Brain microvascular endothelial cell (primary cell): ENCODE measurements around the gene AHNAK2.

Experiments used
- DNase-seq: peaks from one replicate; pipeline ENCODE4 v3.0.0-alpha.2; 2020
- H3K27ac ChIP-seq: fragments of 250-450 bp; sonication (Bioruptor Pico); 2 replicates; pipeline ENCODE4 v1.5.1; 2020; ENCODE audit warnings: mild to moderate bottlenecking, moderate library complexity
- H3K27me3 ChIP-seq: fragments of 250-450 bp; sonication (Bioruptor Pico); replicated peaks from 2 replicates; pipeline ENCODE4 v1.5.1; 2020; ENCODE audit warnings: mild to moderate bottlenecking
- H3K36me3 ChIP-seq: fragments of 250-450 bp; sonication (Bioruptor Pico); replicated peaks from 2 replicates; pipeline ENCODE4 v1.5.1; 2020; ENCODE audit warnings: mild to moderate bottlenecking
- H3K4me3 ChIP-seq: 2 replicates; pipeline ENCODE4 v1.5.1; 2011; ENCODE audit warnings: low read depth, mild to moderate bottlenecking, control low read depth, low read length, moderate library complexity
- in situ Hi-C: cut with HindIII; loops from 2 replicates; pipeline ENCODE4 v1.10.0; 2017; ENCODE audit warnings: low sequenced_read_pairs, low pct_ligation_motif_present
- TF ChIP-seq, protein P1 (sequence below): IDR thresholded peaks from 2 replicates; pipeline ENCODE4 v1.5.1; 2011; ENCODE audit warnings: low read depth, mild to moderate bottlenecking, moderate library complexity, low read length, control low read depth, inconsistent platforms; ENCODE audit errors: missing control alignments

AHNAK2 gene

GRCh38 chr14:104982548-104983230 lies 4.5 kb upstream of the AHNAK2 start:
- Histone ChIP-seq H3K27me3 (no peaks in the 10 kb centered on the region), H3K36me3 (no peaks in the 10 kb centered on the region), H3K27ac (no peak overlapping the region), H3K4me3 (no peak overlapping the region)
- TF ChIP-seq, protein P1, sequence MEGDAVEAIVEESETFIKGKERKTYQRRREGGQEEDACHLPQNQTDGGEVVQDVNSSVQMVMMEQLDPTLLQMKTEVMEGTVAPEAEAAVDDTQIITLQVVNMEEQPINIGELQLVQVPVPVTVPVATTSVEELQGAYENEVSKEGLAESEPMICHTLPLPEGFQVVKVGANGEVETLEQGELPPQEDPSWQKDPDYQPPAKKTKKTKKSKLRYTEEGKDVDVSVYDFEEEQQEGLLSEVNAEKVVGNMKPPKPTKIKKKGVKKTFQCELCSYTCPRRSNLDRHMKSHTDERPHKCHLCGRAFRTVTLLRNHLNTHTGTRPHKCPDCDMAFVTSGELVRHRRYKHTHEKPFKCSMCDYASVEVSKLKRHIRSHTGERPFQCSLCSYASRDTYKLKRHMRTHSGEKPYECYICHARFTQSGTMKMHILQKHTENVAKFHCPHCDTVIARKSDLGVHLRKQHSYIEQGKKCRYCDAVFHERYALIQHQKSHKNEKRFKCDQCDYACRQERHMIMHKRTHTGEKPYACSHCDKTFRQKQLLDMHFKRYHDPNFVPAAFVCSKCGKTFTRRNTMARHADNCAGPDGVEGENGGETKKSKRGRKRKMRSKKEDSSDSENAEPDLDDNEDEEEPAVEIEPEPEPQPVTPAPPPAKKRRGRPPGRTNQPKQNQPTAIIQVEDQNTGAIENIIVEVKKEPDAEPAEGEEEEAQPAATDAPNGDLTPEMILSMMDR = no peak
- in situ Hi-C loops = no loop called here
- DNase-seq = no peak

- DNase-seq = no peak
- no peak overlapping the region for H3K27ac ChIP-seq
- H3K27me3 ChIP-seq = no peaks in the 10 kb centered on the region
- in situ Hi-C loops = no loop called here
- TF ChIP-seq, protein P1 = no peak
- H3K4me3 ChIP-seq = no peak overlapping the region
- no peaks in the 10 kb centered on the region for H3K36me3 ChIP-seq
Measured at GRCh38 chr14:104981699-104982541, 3.7 kb upstream of the AHNAK2 start.

GRCh38 chr14:104980611-104981531 lies 2.7 kb upstream of the AHNAK2 start:
- in situ Hi-C loops = no loop called here

GRCh38 chr14:104979758-104980610 lies 1.8 kb upstream of the AHNAK2 start:
- TF ChIP-seq, protein P1 = no peak
- no peak for DNase-seq
- Histone ChIP-seq H3K27me3 (no peaks in the 10 kb centered on the region), H3K4me3 (no peak overlapping the region), H3K27ac (no peak overlapping the region), H3K36me3 (no peaks in the 10 kb centered on the region)
- in situ Hi-C loops = no loop called here

More at GRCh38 chr14:104980611-104981531, 2.7 kb upstream of the AHNAK2 start:
- DNase-seq = no peak
- H3K36me3 ChIP-seq = no peaks in the 10 kb centered on the region
- TF ChIP-seq, protein P1 = no peak
- H3K27me3 ChIP-seq = no peaks in the 10 kb centered on the region
- H3K27ac ChIP-seq = no peak overlapping the region
- no peak overlapping the region for H3K4me3 ChIP-seq
